NCI-H446 treated with DMSO at 0.1 percent for 48 hours (cell line): Measurements from ENCODE around the gene HSH2D.
"Not testable (repeated sequence)": the region's sequence is repeated elsewhere in the genome, so short reads cannot be mapped to it uniquely, and the experiment has no call there.

Experiments used
- DNase-seq: peaks from one replicate; lab custom pipeline; 2025; lab: John Stamatoyannopoulos, UW

Gene HSH2D

GRCh38 chr19:16157601-16158000, 14.1 kb downstream of the HSH2D start:
- DNase-seq, result no peak

GRCh38 chr19:16159655-16160054, 16.2 kb downstream of the HSH2D start:
- DNase-seq, result no peak

- DNase-seq, result no peak
These were observed 17.0 kb downstream of the HSH2D start for GRCh38 chr19:16160445-16160942.

DNA sequence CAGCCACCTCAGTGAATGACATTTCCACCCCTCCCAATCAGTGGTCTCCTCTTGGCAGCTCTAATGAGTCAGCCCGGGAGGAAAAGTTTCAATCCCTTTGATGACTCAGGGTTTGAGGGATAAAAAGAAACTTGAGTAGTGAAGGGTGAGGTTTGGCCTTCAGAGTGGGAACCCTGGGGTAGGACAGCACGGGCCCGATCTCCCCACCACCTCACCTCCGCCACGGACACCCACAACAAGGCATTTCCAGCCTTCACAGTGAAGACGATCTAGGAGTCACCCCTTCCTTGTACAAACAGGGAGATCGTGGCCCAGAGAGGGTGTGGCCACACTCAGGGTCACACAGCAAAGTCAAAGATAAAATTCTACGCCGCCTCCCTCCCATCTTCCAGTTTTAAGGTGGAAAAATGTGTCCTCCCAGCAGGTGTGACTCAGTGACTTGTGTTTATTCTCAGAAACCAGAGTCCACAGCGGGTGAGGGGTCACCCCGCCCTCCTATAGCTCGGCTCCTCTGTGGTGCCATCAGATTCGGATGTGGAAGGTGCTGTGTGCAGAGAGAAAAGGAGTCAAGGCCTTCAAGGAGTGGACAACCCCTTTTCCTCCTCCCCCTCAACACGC, 17.6 kb downstream of the HSH2D start:
- no peak for DNase-seq

DNA sequence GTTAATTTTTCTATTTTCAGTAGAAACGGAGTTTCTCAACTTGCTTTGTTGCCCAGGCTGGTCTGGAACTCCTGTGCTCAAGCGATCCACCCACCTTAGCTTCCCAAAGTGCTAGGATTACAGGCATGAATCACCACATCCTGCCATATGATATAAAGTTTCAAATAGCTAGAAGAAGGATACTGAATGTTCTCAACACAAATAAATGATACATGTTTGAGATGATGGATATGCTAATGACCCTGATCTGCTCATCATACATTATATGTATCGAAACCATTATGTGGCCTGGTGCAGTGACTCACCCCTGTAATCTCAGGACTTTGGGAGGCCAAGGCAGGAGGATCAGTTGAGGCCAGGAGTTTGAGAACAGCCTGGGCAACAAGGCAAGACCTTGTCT, 18.4 kb downstream of the HSH2D start:
- no peak for DNase-seq

GRCh38 chr19:16164222-16164890, 20.9 kb downstream of the HSH2D start:
- no peak for DNase-seq

GRCh38 chr19:16166417-16166816, 22.9 kb downstream of the HSH2D start:
- no peak for DNase-seq

DNA sequence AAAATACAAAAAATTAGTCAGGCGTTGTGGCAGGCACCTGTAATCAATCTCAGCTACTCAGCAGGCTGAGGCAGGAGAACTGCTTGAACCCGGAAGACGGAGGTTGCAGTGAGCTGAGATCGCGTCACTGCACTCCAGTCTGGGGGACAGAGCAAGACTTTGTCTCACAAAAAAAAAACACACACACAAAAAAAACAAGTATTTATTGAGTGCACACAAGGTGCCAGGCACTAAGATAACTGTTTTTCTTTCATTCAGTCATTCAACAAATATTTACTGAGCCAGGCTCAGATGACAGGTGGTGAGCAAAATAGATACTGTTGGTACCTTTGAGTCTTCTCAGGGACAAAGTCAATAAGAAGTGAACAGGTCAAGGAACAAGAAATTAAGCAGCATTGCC, 23.6 kb downstream of the HSH2D start:
- no peak for DNase-seq

DNA sequence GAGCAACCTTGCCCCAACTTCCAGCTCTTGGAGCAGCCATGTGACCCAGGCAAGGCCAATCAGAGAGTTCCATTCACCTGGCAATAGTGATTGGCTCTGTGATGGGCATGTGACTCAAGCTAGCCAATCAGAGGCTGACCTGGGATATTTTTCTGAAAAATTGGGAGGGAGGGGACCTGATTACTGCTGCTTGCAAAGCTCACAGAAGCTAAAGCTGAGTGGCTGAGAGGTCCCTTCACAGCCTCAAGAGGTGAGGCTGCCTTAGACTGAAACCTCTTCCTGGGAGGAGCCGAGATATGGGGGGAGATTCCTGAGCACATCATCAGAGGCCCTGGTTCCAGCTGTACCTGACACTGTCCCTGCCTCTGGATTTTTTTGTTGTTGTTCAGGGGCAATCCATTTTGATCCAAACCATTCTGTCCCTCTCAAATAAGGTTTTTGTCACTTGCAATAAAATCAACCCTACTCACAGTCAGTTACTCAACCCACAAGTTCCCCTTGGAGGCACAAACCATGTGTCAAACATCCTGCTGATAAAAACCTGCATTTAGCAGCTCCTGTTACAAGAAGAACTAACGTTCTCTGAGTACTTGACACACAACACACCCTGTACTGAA, 25.1 kb downstream of the HSH2D start:
- DNase-seq, result no peak

DNA sequence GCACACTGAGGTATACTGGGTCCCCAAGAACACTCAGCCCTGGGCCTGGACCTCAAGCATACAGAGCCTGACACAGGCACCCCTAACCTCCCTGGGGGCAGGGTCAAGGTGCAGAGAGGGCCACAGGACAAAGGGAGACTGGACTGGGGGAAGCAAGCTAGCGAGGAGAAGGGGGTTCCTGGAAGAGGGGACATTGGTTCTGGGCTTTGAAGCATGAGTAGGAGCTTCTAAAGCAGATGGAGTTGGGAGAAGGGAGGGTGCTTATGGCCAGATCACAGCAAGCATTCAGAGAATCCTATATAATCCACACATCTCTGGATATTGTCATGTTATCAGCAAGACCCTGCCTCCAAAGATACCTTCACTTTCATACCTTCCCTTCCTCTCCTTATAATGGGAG, 26.6 kb downstream of the HSH2D start:
- no peak for DNase-seq

DNA sequence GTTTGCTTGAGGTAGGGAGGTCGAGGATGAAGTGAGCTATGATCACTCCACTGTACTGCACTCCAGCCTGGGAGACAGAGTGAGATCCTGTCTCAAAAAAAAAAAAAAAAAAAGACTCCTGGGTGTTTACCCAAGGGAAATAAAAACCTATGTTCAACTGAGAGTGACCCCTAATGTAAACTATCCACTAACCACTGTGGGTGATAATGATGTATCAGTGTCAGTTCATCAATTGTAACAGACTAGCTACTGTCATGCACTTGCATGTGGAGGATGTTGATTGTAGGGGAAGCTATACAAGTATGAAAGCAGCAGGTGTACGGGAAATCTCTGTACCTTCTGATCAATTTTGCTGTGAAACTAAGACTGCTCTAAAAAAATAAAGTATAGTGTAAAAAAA, 32.5 kb downstream of the HSH2D start:
- no peak for DNase-seq

GRCh38 chr19:16178866-16179265, 35.4 kb downstream of the HSH2D start:
- DNase-seq, result not testable (repeated sequence)

GRCh38 chr19:16180611-16181010, 37.1 kb downstream of the HSH2D start:
- DNase-seq, result no peak

DNA sequence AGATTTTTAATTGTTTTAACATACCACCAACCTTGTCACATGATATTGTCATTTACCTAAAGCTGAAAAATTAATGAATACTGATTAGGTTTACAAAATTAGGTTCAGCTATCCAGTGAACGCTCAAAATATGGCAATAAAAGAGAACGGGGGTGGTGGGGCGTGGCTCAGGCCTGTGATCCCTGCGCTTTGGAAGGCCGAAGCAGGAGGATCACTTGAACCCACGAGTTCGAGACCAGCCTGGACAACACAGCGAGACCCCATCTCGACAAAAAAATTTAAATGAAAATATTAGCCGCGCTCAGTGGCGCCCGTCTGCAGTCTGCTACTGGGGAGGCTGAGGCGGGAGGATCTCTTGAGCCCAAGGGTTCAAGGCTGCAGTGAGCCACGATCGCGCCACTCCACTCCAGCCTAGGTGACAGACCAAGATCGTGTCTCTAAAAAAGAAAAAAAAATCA, 41.2 kb downstream of the HSH2D start:
- DNase-seq, result no peak

- DNase-seq, result peak; percentile 97
These were observed 41.8 kb downstream of the HSH2D start, which contains the start of gene FAM32A for GRCh38 chr19:16185123-16185767. FAM32A (plus strand) TSS chr19:16185410; CDS start chr19:16185443, 33 bp downstream.

GRCh38 chr19:16185768-16186123, 42.3 kb downstream of the HSH2D start:
- no peak for DNase-seq

- DNase-seq, result no peak
These were observed 45.0 kb downstream of the HSH2D start for GRCh38 chr19:16188521-16188920.

DNA sequence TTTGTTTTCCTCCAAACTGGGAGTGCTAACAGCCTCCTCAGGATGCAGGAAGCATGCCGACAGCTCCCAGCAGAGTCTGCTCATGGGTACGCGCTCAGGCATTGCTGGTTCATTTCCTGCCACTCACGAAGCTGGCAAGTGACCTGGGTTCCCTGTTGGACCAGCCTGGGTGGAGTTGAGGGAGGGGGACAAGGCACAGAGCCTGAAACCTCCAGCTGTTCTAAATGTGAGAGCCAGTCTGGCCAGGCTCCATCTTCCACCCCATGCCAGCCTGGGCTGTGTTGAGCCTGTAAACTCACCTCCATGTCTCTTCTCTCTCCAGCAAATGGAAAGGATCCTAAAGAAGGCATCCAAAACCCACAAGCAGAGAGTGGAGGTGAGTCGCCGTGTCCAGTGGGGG, 46.7 kb downstream of the HSH2D start:
- DNase-seq, result no peak

DNA sequence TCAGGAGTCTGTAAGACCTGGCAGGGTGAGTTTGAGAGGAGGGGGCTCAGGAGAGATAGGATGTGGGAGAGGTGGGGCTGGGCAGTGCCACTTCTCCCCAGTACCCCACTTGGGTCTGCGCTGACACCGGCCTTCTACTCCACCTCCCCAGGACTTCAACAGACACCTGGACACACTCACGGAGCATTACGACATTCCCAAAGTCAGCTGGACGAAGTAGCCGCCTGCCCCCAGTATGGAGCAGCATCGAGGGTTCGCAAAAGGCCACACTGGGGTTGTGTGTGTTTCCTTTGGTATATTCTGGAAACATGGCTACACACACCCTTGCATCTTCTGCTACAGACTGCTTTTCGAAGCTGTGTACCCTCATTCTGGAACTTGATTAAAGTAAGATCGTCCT, 47.3 kb downstream of the HSH2D start:
- no peak for DNase-seq

DNA sequence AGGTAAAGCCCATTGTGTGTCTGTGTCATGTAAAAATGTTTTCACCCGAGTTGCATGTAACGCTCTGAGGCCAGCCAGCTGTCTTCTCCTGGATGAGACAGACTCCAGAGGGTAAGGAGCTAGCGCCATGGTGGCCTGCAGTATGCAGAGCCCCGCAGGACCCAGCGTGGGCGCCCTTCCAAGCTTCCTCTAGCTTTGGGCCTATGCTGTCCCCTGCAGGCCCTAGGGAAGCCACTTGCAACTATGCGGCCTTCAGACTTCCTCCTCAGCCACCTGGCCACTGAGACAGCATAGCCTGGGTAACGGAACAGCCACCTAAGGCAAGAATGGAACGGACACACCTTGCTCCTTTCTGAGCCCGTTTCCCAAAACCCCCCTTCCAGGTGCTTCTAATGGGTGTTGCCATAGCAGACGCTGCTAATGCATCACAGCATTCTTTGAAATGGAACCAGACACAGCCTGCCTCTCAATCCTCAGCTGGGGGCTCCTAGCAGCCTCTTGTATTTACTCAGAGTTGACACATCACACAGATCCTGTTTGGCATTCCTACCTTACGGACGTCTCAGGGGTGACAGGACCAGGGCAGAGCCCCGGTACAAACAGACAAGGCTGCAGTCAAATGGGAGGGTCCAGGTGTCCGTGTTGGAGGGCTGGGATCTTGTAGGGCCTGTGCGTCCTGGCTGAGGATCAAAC, 47.9 kb downstream of the HSH2D start:
- no peak for DNase-seq

GRCh38 chr19:16193466-16193865, 50.0 kb downstream of the HSH2D start:
- DNase-seq, result no peak

GRCh38 chr19:16197188-16197621, 53.7 kb downstream of the HSH2D start:
- DNase-seq, result no peak
